ENCODE results near the gene SLFN14.
"Not testable (repeated sequence)": the region's sequence is repeated elsewhere in the genome, so short reads cannot be mapped to it uniquely, and the experiment has no call there.

SLFN14 gene

GRCh38 chr17:35521654-35522256 is 38.9 kb downstream of the SLFN14 start:
- not testable (repeated sequence) for DNase-seq (ENCODE audit: low read depth)

- DNase-seq (ENCODE audit: low read depth) = no peak
These were observed 39.5 kb downstream of the SLFN14 start for GRCh38 chr17:35521150-35521549.

- no peak for DNase-seq (ENCODE audit: low read depth)
These were observed 40.6 kb downstream of the SLFN14 start for GRCh38 chr17:35519906-35520442.

- DNase-seq (ENCODE audit: low read depth) = no peak
These were observed 41.2 kb downstream of the SLFN14 start for GRCh38 chr17:35519439-35519838.

GRCh38 chr17:35518431-35518830 is 42.2 kb downstream of the SLFN14 start:
- not testable (repeated sequence) for DNase-seq (ENCODE audit: low read depth)

- DNase-seq (ENCODE audit: low read depth) = no peak
These were observed 45.6 kb downstream of the SLFN14 start for GRCh38 chr17:35515027-35515426.

- no peak for DNase-seq (ENCODE audit: low read depth)
These were observed 46.1 kb downstream of the SLFN14 start for GRCh38 chr17:35514564-35514963.

Data from stimulated activated CD8-positive, alpha-beta memory T cell treated with anti-CD3 and anti-CD28 coated beads, Interleukin-4, amount 100 ng/mL, for 24 hours (primary cell).